Activated CD4-positive, alpha-beta T cell treated with anti-CD3 and anti-CD28 coated beads for 36 hours (primary cell): Measurements from ENCODE around the gene TIAM2. TPM values are rescaled to one million over a fixed set of nuclear protein-coding genes. Genes with fewer than 3 reads are reported as not detected.
A peak's percentile ranks its signal among the peaks of the same experiment; 100 is the strongest.

Source experiments
- ATAC-seq: fragments of 200-7000 bp; cut with Tn5 transposase; one replicate; pipeline ENCODE4 v1.10.0; 2021; ENCODE audit warnings: mild to moderate bottlenecking, moderate library complexity
- CTCF ChIA-PET: fragments of 350-600 bp; sonication (Branson Sonifier 250); formaldehyde crosslinking; loops from one replicate; lab custom pipeline; 2021; ENCODE audit warnings: antibody characterized with exemption; lab: Charles Lee
- POLR2A ChIA-PET: fragments of 350-600 bp; sonication (Branson Sonifier 250); formaldehyde crosslinking; loops from one replicate; lab custom pipeline; 2021; ENCODE audit warnings: antibody characterized with exemption, inconsistent platforms; lab: Charles Lee
- DNase-seq: peaks from one replicate; pipeline ENCODE4 v3.0.0-alpha.2; 2020
- H3K27ac Mint-ChIP-seq: one replicate; pipeline ENCODE4 v1.8.0; 2021; ENCODE audit warnings: mixed read lengths
- H3K27me3 Mint-ChIP-seq: one replicate; pipeline ENCODE4 v1.8.0; 2021; ENCODE audit warnings: mixed read lengths
- H3K36me3 Mint-ChIP-seq: one replicate; pipeline ENCODE4 v1.8.0; 2021; ENCODE audit warnings: low read depth, mixed read lengths
- H3K4me1 Mint-ChIP-seq: one replicate; pipeline ENCODE4 v1.8.0; 2021; ENCODE audit warnings: mixed read lengths
- H3K4me3 Mint-ChIP-seq: one replicate; pipeline ENCODE4 v1.8.0; 2021; ENCODE audit warnings: mild to moderate bottlenecking, moderate library complexity, mixed read lengths
- H3K9me3 Mint-ChIP-seq: one replicate; pipeline ENCODE4 v1.8.0; 2021; ENCODE audit warnings: low read depth, mixed read lengths
- intact Hi-C, 2 experiments: fragments of 100-400 bp; cut with DNase I in 1 of 2; cut with micrococcal nuclease in 1 of 2; formaldehyde crosslinking; loops; one replicate each; pipeline versions ENCODE4 v1.14.2 to v1.15.1; 2022 to 2024; cut with DNase I, micrococcal nuclease
- total RNA-seq, 2 experiments: library from RNA; stranded (reverse); gene quantifications; one replicate each; pipeline ENCODE4 v1.2.3, GENCODE V29; 2021

TIAM2 gene
- total RNA-seq, 2 experiments from 2014 or later, result 10.4 to 12.0 TPM

DNA sequence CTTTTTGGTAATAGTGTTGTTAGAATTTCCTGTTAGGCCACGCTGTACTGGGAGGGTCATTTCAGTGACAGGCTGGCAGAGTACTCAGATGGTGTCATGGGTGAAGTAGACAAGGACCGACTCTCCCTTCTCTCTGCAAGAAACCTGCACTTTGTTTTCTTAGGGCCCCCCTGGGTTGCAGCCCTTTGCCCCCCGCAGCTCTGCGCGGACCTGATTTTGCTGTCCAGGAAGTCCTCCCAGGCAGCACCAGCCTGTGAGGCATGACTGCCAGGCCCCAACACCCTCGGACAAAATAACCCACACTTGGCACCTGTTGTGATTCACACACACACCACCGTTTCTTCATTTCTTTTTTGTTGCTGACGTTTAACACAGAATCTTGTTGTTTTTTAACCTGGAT, 246.9 kb downstream of the TIAM2 start:
- Mint-ChIP-seq H3K27me3 (peaks cover 4% of the 10 kb centered on the region), H3K27ac (no peak overlapping the region), H3K4me3 (no peak overlapping the region), H3K36me3 (peaks cover 15% of the 10 kb centered on the region), H3K9me3 (peaks cover 7% of the 10 kb centered on the region), H3K4me1 (no peaks in the 10 kb centered on the region)
- ChIA-PET CTCF (no interaction called here), POLR2A (no interaction called here)
- ATAC-seq, result no peak
- DNase-seq, result no peak
- intact Hi-C loops, result no loop called here

DNA sequence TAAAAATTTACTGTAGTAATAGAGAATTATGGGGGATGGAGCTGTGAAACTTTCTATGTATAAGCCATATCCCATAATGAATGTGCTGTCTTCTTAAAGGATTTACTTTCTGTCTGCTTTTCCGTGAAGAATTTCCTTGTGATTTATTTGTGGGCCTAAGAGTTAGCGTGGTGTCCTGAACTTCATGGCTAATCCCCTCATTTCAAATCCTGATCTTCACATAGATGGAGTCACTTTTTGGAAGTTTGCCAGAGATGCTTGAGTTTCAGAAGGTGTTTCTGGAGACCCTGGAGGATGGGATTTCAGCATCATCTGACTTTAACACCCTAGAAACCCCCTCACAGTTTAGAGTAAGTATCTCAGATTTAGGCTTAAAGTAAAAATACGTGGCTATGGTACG, 249.3 kb downstream of the TIAM2 start:
- no peaks in the 10 kb centered on the region for H3K4me1 Mint-ChIP-seq
- no peak overlapping the region for H3K4me3 Mint-ChIP-seq
- DNase-seq, result no peak
- H3K9me3 Mint-ChIP-seq, result no peaks in the 10 kb centered on the region
- intact Hi-C loops, result no loop called here
- ATAC-seq, result no peak
- ChIA-PET CTCF (no interaction called here), POLR2A (no interaction called here)
- no peak overlapping the region for H3K27ac Mint-ChIP-seq
- H3K27me3 Mint-ChIP-seq, result no peaks in the 10 kb centered on the region
- H3K36me3 Mint-ChIP-seq, result peaks cover 28% of the 10 kb centered on the region

DNA sequence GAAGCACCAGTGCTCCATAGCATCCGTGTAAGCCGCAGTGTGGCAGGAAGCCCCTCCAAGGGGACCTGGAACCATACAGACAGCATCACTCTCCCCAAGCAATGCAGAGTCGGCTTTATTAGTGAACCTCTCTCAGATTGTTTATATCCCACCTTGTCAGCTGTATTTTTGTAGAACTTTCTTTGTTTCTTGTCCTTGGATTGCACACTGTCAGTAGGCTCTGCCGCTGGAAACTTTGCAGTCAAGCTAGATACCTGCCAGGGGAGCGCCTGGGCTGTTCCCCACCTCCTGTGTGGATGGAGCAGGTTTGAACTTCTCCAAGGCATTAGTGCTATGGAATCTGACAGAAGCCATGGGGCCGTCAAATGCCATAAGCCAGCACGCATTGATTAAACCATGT, 250.1 kb downstream of the TIAM2 start:
- CTCF ChIA-PET, result interaction anchor here (1.0 kb wide), 1 partner anchor 68 kb away, joined by 3 read pairs; no protein-coding TSS in a partner anchor
- H3K27ac Mint-ChIP-seq, result no peak overlapping the region
- H3K27me3 Mint-ChIP-seq, result no peaks in the 10 kb centered on the region
- no peak for ATAC-seq
- no peaks in the 10 kb centered on the region for H3K4me1 Mint-ChIP-seq
- H3K4me3 Mint-ChIP-seq, result no peak overlapping the region
- POLR2A ChIA-PET, result no interaction called here
- no peaks in the 10 kb centered on the region for H3K9me3 Mint-ChIP-seq
- no peak for DNase-seq
- intact Hi-C loops, result no loop called here
- H3K36me3 Mint-ChIP-seq, result peaks cover 30% of the 10 kb centered on the region

DNA sequence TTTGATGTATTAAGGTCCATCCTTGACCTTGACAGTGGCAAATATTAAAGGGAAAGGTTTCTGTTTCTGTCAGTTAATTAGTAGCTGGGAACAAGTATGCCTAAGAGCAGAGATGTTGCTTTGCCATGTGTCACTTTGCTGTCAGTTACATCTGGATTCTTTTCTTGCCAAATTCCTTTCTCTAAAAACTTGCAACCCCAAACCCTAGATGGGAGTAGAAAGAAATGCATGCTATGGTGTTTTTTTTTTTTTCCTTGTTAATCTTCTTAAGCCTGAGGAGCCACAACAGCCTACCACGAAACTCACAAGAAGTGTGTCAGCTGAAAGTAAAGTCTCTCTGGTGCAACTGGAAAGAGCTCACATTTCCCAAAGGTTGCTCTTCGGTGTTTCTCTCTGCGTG, 250.7 kb downstream of the TIAM2 start:
- ATAC-seq (no peak), DNase-seq (no peak)
- no peaks in the 10 kb centered on the region for H3K27me3 Mint-ChIP-seq
- no peak overlapping the region for H3K27ac Mint-ChIP-seq
- no peaks in the 10 kb centered on the region for H3K4me1 Mint-ChIP-seq
- H3K4me3 Mint-ChIP-seq, result no peak overlapping the region
- peaks cover 30% of the 10 kb centered on the region for H3K36me3 Mint-ChIP-seq
- intact Hi-C loops, result no loop called here
- H3K9me3 Mint-ChIP-seq, result no peaks in the 10 kb centered on the region
- ChIA-PET POLR2A (no interaction called here), CTCF (interaction anchor here (1.0 kb wide), 1 partner anchor 68 kb away, joined by 3 read pairs; no protein-coding TSS in a partner anchor)

DNA sequence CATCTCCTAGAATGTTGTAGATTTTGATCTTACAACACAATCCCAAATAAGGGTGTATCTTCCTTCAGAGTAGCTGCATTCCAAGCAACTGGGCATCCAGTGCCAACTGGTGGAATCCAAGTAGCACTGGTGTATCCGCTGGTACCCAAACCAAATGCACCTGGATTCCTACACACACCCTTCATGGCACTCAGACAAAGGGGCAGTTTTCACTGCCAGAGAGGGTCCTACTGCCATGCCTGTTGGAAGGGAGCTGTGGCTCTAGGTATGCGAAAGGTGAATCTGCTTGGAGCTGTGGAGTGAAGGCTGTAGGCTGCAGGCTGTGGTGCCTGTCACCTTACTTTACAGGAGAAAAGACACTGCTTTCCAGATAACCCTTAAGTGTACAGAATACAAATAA, 251.7 kb downstream of the TIAM2 start:
- H3K27ac Mint-ChIP-seq, result no peak overlapping the region
- no peaks in the 10 kb centered on the region for H3K9me3 Mint-ChIP-seq
- H3K4me3 Mint-ChIP-seq, result no peak overlapping the region
- POLR2A ChIA-PET, result no interaction called here
- no peaks in the 10 kb centered on the region for H3K4me1 Mint-ChIP-seq
- H3K36me3 Mint-ChIP-seq, result peaks cover 32% of the 10 kb centered on the region
- intact Hi-C loops, result no loop called here
- no peaks in the 10 kb centered on the region for H3K27me3 Mint-ChIP-seq
- no peak for ATAC-seq
- CTCF ChIA-PET, result interaction anchor here (0.5 kb wide), 1 partner anchor 58 kb away, joined by 3 read pairs; no protein-coding TSS in a partner anchor
- no peak for DNase-seq

DNA sequence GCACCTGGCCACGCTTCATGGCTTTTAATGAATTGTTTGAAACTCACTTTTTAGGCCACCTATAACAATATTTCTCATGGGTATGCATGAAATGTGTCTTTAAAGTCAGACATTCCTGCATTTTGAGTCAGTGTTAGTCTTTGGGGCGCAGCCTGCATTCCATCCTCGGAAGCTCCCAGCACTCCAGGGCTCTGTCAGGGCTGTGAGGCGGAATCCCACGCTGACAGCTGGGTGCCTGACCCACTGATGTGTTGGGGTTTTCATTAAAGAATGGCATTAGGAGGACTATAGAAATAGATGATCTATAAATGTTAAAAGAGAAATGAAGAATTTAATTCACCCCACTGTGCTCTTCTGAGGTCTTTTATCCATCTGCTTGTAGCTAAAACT, 252.5 kb downstream of the TIAM2 start:
- DNase-seq (no peak), ATAC-seq (no peak)
- H3K9me3 Mint-ChIP-seq, result no peaks in the 10 kb centered on the region
- peaks cover 31% of the 10 kb centered on the region for H3K36me3 Mint-ChIP-seq
- CTCF ChIA-PET, result interaction anchor here (1.2 to 1.8 kb wide), 4 partner anchors 20 to 319 kb away, joined by 3 to 42 read pairs (median 10); no protein-coding TSS in a partner anchor
- H3K27ac Mint-ChIP-seq, result no peak overlapping the region
- POLR2A ChIA-PET, result no interaction called here
- intact Hi-C loops, result loop anchor here (1.0 to 2.0 kb wide), 3 partner anchors 70 to 319 kb away; no protein-coding TSS in a partner anchor
- H3K4me1 Mint-ChIP-seq, result no peaks in the 10 kb centered on the region
- H3K4me3 Mint-ChIP-seq, result no peak overlapping the region
- H3K27me3 Mint-ChIP-seq, result no peaks in the 10 kb centered on the region

DNA sequence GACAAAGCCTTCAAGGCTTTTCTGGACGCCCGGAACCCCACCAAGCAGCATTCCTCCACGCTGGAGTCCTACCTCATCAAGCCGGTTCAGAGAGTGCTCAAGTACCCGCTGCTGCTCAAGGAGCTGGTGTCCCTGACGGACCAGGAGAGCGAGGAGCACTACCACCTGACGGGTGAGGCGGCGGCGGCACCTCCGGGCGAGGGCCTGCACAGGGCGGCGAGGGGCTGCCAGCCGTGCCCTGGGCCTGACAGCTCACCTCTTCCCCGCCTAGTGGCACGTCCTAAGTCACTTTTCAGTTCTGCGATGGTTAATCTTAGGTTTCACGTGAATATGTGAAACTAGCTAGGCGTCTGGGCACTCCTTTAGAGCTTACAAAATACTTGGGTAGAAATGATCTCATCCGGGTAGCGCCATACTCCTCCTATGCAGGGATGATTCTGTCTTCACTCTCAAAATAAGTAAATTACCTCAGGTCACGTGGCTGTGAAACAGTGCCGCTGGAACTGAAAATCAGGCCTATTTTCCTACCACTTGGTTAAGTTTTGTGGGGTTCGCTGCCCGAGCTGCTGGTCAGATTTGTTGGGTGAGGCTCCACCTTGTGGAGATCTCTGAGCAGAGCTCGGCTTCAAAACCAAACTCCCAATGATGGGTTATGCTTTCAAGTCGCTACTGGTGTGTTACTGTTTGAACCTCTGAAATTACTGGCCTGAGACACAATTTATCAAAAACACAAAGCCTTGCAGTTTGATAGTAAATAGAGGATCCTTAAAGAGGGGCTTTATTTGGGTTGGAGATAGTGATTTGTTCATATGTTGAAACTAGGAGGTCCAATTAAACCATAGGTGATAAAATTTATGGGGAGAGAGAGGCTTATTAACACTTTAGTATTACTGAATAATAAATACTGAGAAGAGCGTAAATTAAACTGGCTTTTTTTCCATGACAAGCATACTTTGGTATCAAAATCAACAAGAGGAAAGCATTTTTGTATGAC, 253.2 kb downstream of the TIAM2 start:
- H3K9me3 Mint-ChIP-seq, result no peaks in the 10 kb centered on the region
- POLR2A ChIA-PET, result interaction anchor here (0.7 kb wide), 1 partner anchor 224 kb away, joined by 3 read pairs; no protein-coding TSS in a partner anchor
- peaks cover 38% of the 10 kb centered on the region for H3K36me3 Mint-ChIP-seq
- no peaks in the 10 kb centered on the region for H3K4me1 Mint-ChIP-seq
- peak overlapping the region; percentile 4 for H3K27ac Mint-ChIP-seq
- intact Hi-C loops, result loop anchor here (1.0 to 2.0 kb wide), 3 partner anchors 71 to 320 kb away; no protein-coding TSS in a partner anchor
- H3K27me3 Mint-ChIP-seq, result no peaks in the 10 kb centered on the region
- H3K4me3 Mint-ChIP-seq, result no peak overlapping the region
- DNase-seq, result peak; percentile 55
- ATAC-seq, result peak; percentile 66
- CTCF ChIA-PET, result interaction anchor here (0.8 to 1.8 kb wide), 8 partner anchors 10 to 320 kb away, joined by 3 to 42 read pairs (median 4); no protein-coding TSS in a partner anchor

DNA sequence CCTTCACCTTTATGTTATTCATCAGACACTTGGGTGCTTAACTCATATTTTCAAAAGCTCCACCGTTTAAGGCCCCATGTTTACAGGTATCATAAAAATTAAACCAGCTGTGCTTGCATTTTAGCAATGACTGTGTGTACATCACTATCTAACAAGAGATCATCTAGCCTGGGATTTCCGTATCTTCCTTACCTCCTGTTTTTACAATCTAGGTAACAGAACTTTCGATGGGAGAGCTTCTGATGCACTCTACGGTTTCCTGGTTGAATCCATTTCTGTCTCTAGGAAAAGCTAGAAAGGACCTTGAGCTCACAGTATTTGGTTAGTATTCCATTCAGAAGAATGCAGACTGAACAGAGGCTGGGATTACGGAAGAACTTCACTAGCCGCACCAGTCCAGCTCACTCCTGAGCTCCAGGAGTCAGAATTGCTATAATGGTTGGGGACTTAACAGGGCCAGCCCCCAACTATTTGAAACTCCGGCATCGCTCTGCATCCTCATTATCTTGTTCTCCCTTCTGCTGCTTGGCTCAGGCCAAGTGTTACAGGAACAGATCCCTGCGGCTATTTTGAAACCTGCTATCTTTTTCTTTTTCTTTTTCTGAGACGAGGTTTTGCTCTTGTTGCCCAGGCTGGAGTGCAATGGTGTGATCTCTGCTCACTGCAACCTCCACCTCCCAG, 255.7 kb downstream of the TIAM2 start:
- ATAC-seq, result no peak
- ChIA-PET POLR2A (no interaction called here), CTCF (interaction anchor here (0.5 to 2.4 kb wide), 6 partner anchors 9 to 381 kb away, joined by 3 to 15 read pairs (median 4); no protein-coding TSS in a partner anchor)
- Mint-ChIP-seq H3K36me3 (peaks cover 49% of the 10 kb centered on the region), H3K4me1 (peaks cover 4% of the 10 kb centered on the region), H3K27me3 (no peaks in the 10 kb centered on the region), H3K9me3 (no peaks in the 10 kb centered on the region), H3K4me3 (no peak overlapping the region), H3K27ac (no peak overlapping the region)
- no peak for DNase-seq
- intact Hi-C loops, result no loop called here

DNA sequence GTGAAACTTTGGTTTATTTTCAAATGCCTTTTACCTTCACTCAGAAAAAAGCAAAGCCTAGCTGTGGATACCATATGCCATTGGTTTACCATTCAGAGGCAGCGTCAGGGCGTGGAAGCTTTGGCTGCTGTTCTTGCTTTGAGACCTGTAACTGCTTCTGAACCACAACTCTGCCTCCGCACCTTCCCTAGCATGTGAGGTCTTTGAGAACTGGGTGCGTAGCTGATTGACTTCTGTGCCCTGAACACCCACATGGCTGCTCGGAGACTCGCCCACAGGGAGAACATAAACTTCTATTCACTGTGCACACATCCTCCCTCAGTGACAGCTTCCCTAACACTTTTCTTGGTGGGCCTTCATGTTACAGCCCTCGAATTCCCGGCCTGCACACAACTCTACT, 257.5 kb downstream of the TIAM2 start:
- peaks cover 4% of the 10 kb centered on the region for H3K4me1 Mint-ChIP-seq
- no peak overlapping the region for H3K4me3 Mint-ChIP-seq
- ChIA-PET POLR2A (interaction anchor here (0.6 kb wide), 1 partner anchor 997 kb away, joined by 3 read pairs; no protein-coding TSS in a partner anchor), CTCF (interaction anchor here (0.6 to 1.6 kb wide), 3 partner anchors 75 to 324 kb away, joined by 3 to 6 read pairs (median 3); no protein-coding TSS in a partner anchor)
- no peaks in the 10 kb centered on the region for H3K27me3 Mint-ChIP-seq
- intact Hi-C loops, result no loop called here
- H3K9me3 Mint-ChIP-seq, result no peaks in the 10 kb centered on the region
- ATAC-seq (no peak), DNase-seq (no peak)
- no peak overlapping the region for H3K27ac Mint-ChIP-seq
- peaks cover 44% of the 10 kb centered on the region for H3K36me3 Mint-ChIP-seq

DNA sequence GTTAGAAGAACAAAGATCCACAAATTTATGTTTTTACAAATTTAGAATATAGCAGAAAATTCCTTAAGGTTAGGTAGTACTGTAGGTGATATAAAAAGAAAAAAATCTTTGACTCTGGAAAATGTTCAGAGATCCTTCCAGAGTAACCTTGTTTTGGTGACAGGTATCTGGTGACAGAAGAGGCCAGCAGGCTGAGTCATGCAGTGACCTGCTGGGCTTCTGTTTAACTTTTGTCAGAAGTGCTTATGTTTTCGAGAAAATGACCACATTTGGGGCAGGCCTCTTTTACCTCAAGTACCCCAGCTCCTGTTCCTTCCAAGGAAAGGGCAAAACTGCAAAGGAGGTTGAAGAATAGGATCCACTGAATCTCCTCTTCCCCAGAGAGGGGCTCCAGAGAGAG, 258.2 kb downstream of the TIAM2 start:
- Mint-ChIP-seq H3K36me3 (peaks cover 45% of the 10 kb centered on the region), H3K4me1 (peaks cover 4% of the 10 kb centered on the region), H3K27ac (peak overlapping the region; percentile 59), H3K9me3 (no peaks in the 10 kb centered on the region), H3K27me3 (no peaks in the 10 kb centered on the region), H3K4me3 (no peak overlapping the region)
- intact Hi-C loops, result no loop called here
- CTCF ChIA-PET, result interaction anchor here (1.0 kb wide), 1 partner anchor 76 kb away, joined by 3 read pairs; no protein-coding TSS in a partner anchor
- POLR2A ChIA-PET, result interaction anchor here (0.6 kb wide), 1 partner anchor 998 kb away, joined by 3 read pairs; no protein-coding TSS in a partner anchor
- ATAC-seq (no peak), DNase-seq (no peak)

DNA sequence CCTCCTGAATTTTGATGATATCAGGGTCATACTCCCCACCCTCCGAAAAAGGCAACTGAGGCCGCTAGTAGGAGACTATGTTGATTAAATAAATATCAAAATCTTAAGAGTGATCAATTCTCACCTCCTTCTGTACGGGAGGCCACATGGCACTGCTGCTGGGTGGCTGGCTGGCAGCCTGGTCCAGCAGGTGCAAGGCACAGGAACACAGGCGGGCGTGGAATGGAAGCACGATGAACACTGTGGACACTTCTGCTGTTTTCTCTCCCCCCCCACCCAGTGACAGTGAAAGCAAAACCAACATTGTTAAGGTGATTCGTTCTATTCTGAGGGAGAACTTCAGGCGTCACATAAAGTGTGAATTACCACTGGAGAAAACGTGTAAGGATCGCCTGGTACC, 259.0 kb downstream of the TIAM2 start:
- POLR2A ChIA-PET, result no interaction called here
- no peaks in the 10 kb centered on the region for H3K9me3 Mint-ChIP-seq

More for the DNA sequence above, 259.0 kb downstream of the TIAM2 start:
- H3K4me3 Mint-ChIP-seq, result no peak overlapping the region
- peaks cover 40% of the 10 kb centered on the region for H3K36me3 Mint-ChIP-seq
- CTCF ChIA-PET, result no interaction called here
- ATAC-seq (no peak), DNase-seq (no peak)
- H3K27ac Mint-ChIP-seq, result no peak overlapping the region
- H3K4me1 Mint-ChIP-seq, result peaks cover 4% of the 10 kb centered on the region
- H3K27me3 Mint-ChIP-seq, result no peaks in the 10 kb centered on the region
- intact Hi-C loops, result no loop called here
